HG02610 (cell line): ENCODE results near the gene CCDC85C.

Experiments used
- ATAC-seq: cut with Tn5 transposase; IDR thresholded peaks from one replicate; pipeline ENCODE4 v1.9.1; 2021; ENCODE audit warnings: mild to moderate bottlenecking, moderate library complexity; ENCODE audit not compliant: unreplicated experiment

Gene CCDC85C

GRCh38 chr14:99513946-99514551, 90.0 kb downstream of the CCDC85C start:
- ATAC-seq: no peak

GRCh38 chr14:99513183-99513694, 90.8 kb downstream of the CCDC85C start:
- ATAC-seq: no peak

GRCh38 chr14:99512571-99513182, 91.3 kb downstream of the CCDC85C start:
- ATAC-seq: no peak

GRCh38 chr14:99512110-99512449, 91.9 kb downstream of the CCDC85C start:
- no peak for ATAC-seq

GRCh38 chr14:99511421-99512109, 92.4 kb downstream of the CCDC85C start:
- no peak for ATAC-seq

GRCh38 chr14:99510556-99511139, 93.4 kb downstream of the CCDC85C start:
- no peak for ATAC-seq

GRCh38 chr14:99509871-99510555, 94.0 kb downstream of the CCDC85C start:
- no peak for ATAC-seq

GRCh38 chr14:99508896-99509629, 94.9 kb downstream of the CCDC85C start:
- ATAC-seq: no peak

- ATAC-seq: no peak
These were observed 96.0 kb downstream of the CCDC85C start for GRCh38 chr14:99507860-99508640.

- no peak for ATAC-seq
These were observed 97.7 kb downstream of the CCDC85C start for GRCh38 chr14:99506276-99506675.

GRCh38 chr14:99505089-99505488, 98.9 kb downstream of the CCDC85C start:
- no peak for ATAC-seq

- ATAC-seq: no peak
These were observed 100.1 kb downstream of the CCDC85C start for GRCh38 chr14:99503848-99504453.

GRCh38 chr14:99502989-99503421, 101.0 kb downstream of the CCDC85C start:
- no peak for ATAC-seq

GRCh38 chr14:99497894-99498293, 106.1 kb downstream of the CCDC85C start:
- ATAC-seq: no peak

GRCh38 chr14:99497341-99497740, 106.7 kb downstream of the CCDC85C start:
- ATAC-seq: no peak

GRCh38 chr14:99484106-99484505, 119.9 kb downstream of the CCDC85C start:
- no peak for ATAC-seq

GRCh38 chr14:99481745-99482099, 122.3 kb downstream of the CCDC85C start:
- no peak for ATAC-seq

GRCh38 chr14:99480917-99481744, 122.9 kb downstream of the CCDC85C start, which contains the start of gene CCNK:
Gene CCNK (plus strand): TSS chr14:99481409. CDS start chr14:99492678, 11,269 bp downstream.
- ATAC-seq: peak; percentile 88
